GM12878 (cell line): ENCODE measurements around the gene ADAM33. TPM values are rescaled to one million over a fixed set of nuclear protein-coding genes. Genes with fewer than 3 reads are reported as not detected.

ENCODE experiments used
- ATAC-seq: fragments of 200-7000 bp; cut with Tn5 transposase; 3 replicates; pipeline ENCODE4 v1.9.1; 2020; ENCODE audit warnings: mild to moderate bottlenecking, moderate library complexity
- BruUV-seq: library from RNA; stranded (reverse); fragments of 400-500 nt; replicated peaks from 2 replicates; lab custom pipeline; 2021; lab: Mats Ljungman, UMichigan
- CTCF ChIA-PET: fragments of 300-600 bp; sonication (Branson Sonifier 250); formaldehyde crosslinking; extraction: SDS; loops from one replicate; lab custom pipeline; 2021; ENCODE audit warnings: inconsistent platforms; lab: Yijun Ruan, JAX
- POLR2A ChIA-PET: fragments of 350-600 bp; formaldehyde crosslinking; extraction: SDS; loops from one replicate; lab custom pipeline; 2021; ENCODE audit warnings: inconsistent platforms; lab: Charles Lee
- RAD21 ChIA-PET: fragments of 300-600 bp; sonication (Branson Sonifier 250); formaldehyde crosslinking; loops from one replicate; lab custom pipeline; 2023; ENCODE audit warnings: antibody characterized with exemption; ENCODE audit not compliant: unreplicated experiment; lab: Charles Lee
- SMC1A ChIA-PET: fragments of 300-600 bp; sonication (Branson Sonifier 250); formaldehyde crosslinking; loops from one replicate; lab custom pipeline; 2023; ENCODE audit not compliant: unreplicated experiment, uncharacterized antibody; lab: Charles Lee
- DNase-seq: peaks from one replicate; pipeline ENCODE4 v3.0.0-alpha.2; 2011; ENCODE audit warnings: low read depth, low spot score
- FAIRE-seq: peaks from 3 replicates; lab custom pipeline; 2011; peaks lifted over from hg19 to GRCh38; lab: Jason Lieb, UNC
- H2AFZ ChIP-seq: 2 replicates; pipeline ENCODE4 v1.6.0; 2011; ENCODE audit warnings: low read depth, low read length, control low read depth; ENCODE audit not compliant: control insufficient read depth
- H3K27ac ChIP-seq: 2 replicates; pipeline ENCODE4 v1.5.1; 2011; ENCODE audit warnings: control low read depth; ENCODE audit not compliant: control insufficient read depth, insufficient read depth
- H3K27me3 ChIP-seq, 2 experiments: replicated peaks in 1 of 2; 2 replicates each; pipeline versions ENCODE4 v1.6.0 to v1.6.1; 2011; ENCODE audit warnings: low read length in 1 of 2; ENCODE audit not compliant: control insufficient read depth in 2 of 2, insufficient read depth in 2 of 2
- H3K36me3 ChIP-seq, 2 experiments: 2 replicates each; pipeline ENCODE4 v1.5.1; 2011; ENCODE audit warnings: low read length in 1 of 2; ENCODE audit not compliant: control insufficient read depth in 2 of 2, insufficient read depth in 2 of 2
- H3K4me1 ChIP-seq: 2 replicates; pipeline ENCODE4 v1.6.1; 2011; ENCODE audit warnings: mild to moderate bottlenecking, low read length, moderate library complexity, mixed read lengths; ENCODE audit not compliant: control insufficient read depth, insufficient read depth
- H3K4me2 ChIP-seq: 2 replicates; pipeline ENCODE4 v1.6.0; 2011; ENCODE audit warnings: control low read depth; ENCODE audit not compliant: control insufficient read depth, insufficient read depth
- H3K4me3 ChIP-seq: fragments of 200-600 bp; sonication (generic); 2 replicates; pipeline ENCODE4 v1.5.1; 2016
- H3K79me2 ChIP-seq: 2 replicates; pipeline ENCODE4 v1.6.0; 2011; ENCODE audit warnings: low read length; ENCODE audit not compliant: control insufficient read depth, insufficient read depth
- H3K9ac ChIP-seq: 2 replicates; pipeline ENCODE4 v1.8.0; 2011; ENCODE audit warnings: low read length, control low read depth, mixed read lengths; ENCODE audit not compliant: control insufficient read depth, insufficient read depth
- H3K9me3 ChIP-seq: replicated peaks from 3 replicates; pipeline ENCODE4 v1.5.1; 2011; ENCODE audit warnings: mild to moderate bottlenecking, low read length; ENCODE audit not compliant: control insufficient read depth, insufficient read depth
- H4K20me1 ChIP-seq: 2 replicates; pipeline ENCODE4 v1.6.0; 2011; ENCODE audit not compliant: control insufficient read depth, insufficient read depth
- ASH2L ChIP-seq: fragments of 300-600, 200-600 bp; sonication (generic); IDR thresholded peaks from 2 replicates; pipeline ENCODE4 v1.6.1; 2017; ENCODE audit warnings: low read depth, mild to moderate bottlenecking, borderline replicate concordance
- CREM ChIP-seq: IDR thresholded peaks from 2 replicates; pipeline ENCODE4 v1.6.1; 2014; ENCODE audit warnings: antibody characterized with exemption, low read depth
- MLLT1 ChIP-seq: fragments of 450-650 bp; IDR thresholded peaks from 2 replicates; pipeline ENCODE4 v1.6.1; 2016; ENCODE audit warnings: mild to moderate bottlenecking
- MTA3 ChIP-seq: IDR thresholded peaks from 2 replicates; pipeline ENCODE4 v1.6.1; 2012; ENCODE audit warnings: low read length, inconsistent platforms, borderline replicate concordance
- NFXL1 ChIP-seq: fragments of 450-650 bp; IDR thresholded peaks from 2 replicates; pipeline ENCODE4 v1.6.1; 2017; ENCODE audit warnings: antibody characterized with exemption, mild to moderate bottlenecking, borderline replicate concordance
- RB1 ChIP-seq: fragments of 450-650 bp; formaldehyde crosslinking; IDR thresholded peaks from 2 replicates; pipeline ENCODE4 v1.6.1; 2017; ENCODE audit warnings: mild to moderate bottlenecking, borderline replicate concordance
- REST ChIP-seq: IDR thresholded peaks from 2 replicates; pipeline ENCODE4 v1.6.1; 2012; ENCODE audit warnings: mild to moderate bottlenecking, low read depth, low read length
- TARDBP ChIP-seq: IDR thresholded peaks from 2 replicates; pipeline ENCODE4 v1.6.1; 2016; ENCODE audit warnings: borderline replicate concordance
- USF1 ChIP-seq: IDR thresholded peaks from 2 replicates; pipeline ENCODE4 v1.6.1; 2011; ENCODE audit warnings: borderline replicate concordance, low read depth, mild to moderate bottlenecking, moderate library complexity, mixed read lengths, low read length; ENCODE audit not compliant: insufficient read depth; ENCODE audit errors: extremely low read length
- ZNF384 ChIP-seq: IDR thresholded peaks from 2 replicates; pipeline ENCODE4 v1.6.1; 2012; ENCODE audit warnings: low read depth, mild to moderate bottlenecking, low read length, improper control_type of control experiment, borderline replicate concordance
- WGBS: methylation state at CpG from one replicate; pipeline ENCODE4 v1.1.6; 2016; ENCODE audit warnings: low lambda C conversion rate; ENCODE audit not compliant: insufficient replicate concordance, insufficient coverage; ENCODE audit errors: missing lambda C conversion rate; 5-methylcytosine and 5-hydroxymethylcytosine counted together
- in situ Hi-C: fragments of 300-500 bp; cut with MboI; formaldehyde crosslinking; loops from 9 replicates; pipeline ENCODE4 v1.14.3; 2018; ENCODE audit warnings: mixed read lengths
- intact Hi-C: fragments of 100-400 bp; cut with micrococcal nuclease; formaldehyde crosslinking; loops from one replicate; pipeline ENCODE4 v1.14.2; 2022; ENCODE audit not compliant: unreplicated experiment
- polyA plus RNA-seq, 11 experiments: library from polyadenylated mRNA; depleted of rRNA in 4 of 11; unstranded in 6 of 11; stranded (reverse) in 5 of 11; fragments of >200 nt; fragmentation: Nextera tagmentation in 4 of 11; fragmentation: Illumina TruSeq in 1 of 11; extraction: Ambion mirVana in 4 of 11; extraction: Trizol in 1 of 11; gene quantifications; 1 replicate in 1 of 11; 2 replicates in 10 of 11; pipeline versions ENCODE4 v1.2.1 to v1.2.3, GENCODE V29; 2011 to 2016; ENCODE audit warnings: inconsistent platforms in 2 of 11, missing spikeins in 2 of 11, low read depth in 1 of 11
- total RNA-seq, 4 experiments: library from RNA; depleted of rRNA in 3 of 4; stranded (reverse); fragments of >200 nt in 3 of 4; fragmentation: Illumina TruSeq in 1 of 4; extraction: Trizol in 1 of 4; gene quantifications; 2 replicates each; pipeline versions ENCODE4 v1.2.1 to v1.2.3, GENCODE V29; 2013 to 2021

Gene ADAM33
- total and polyA plus RNA-seq, 10 of the 15 experiments (the other 5 are each of a cell fraction or from before 2014, with no cell fraction given) = not detected

GRCh38 chr20:3679749-3680700 is 1.8 kb downstream of the ADAM33 start (continued):
- no peak for TF ChIP-seq REST
- no peak for TF ChIP-seq ZNF384
- TF ChIP-seq TARDBP = no peak

- FAIRE-seq (no peak), DNase-seq (no peak), ATAC-seq (no peak)
- no peak overlapping the region for H2AFZ ChIP-seq
- no peak overlapping the region for H3K4me3 ChIP-seq
- H3K79me2 ChIP-seq = no peaks in the 10 kb centered on the region
- ChIA-PET POLR2A (interaction anchor here (0.8 kb wide), 1 partner anchor 28 kb away, joined by 3 read pairs; no protein-coding TSS in a partner anchor), RAD21 (interaction anchor here (0.6 to 1.0 kb wide), 3 partner anchors 29 to 347 kb away, joined by 3 read pairs; no protein-coding TSS in a partner anchor), CTCF (interaction anchor here (0.6 to 1.0 kb wide), 2 partner anchors 18 to 37 kb away, joined by 3 read pairs; no protein-coding TSS in a partner anchor), SMC1A (interaction anchor here (0.6 kb wide), 1 partner anchor 175 kb away, joined by 3 read pairs; no protein-coding TSS in a partner anchor)
- H3K27ac ChIP-seq = no peak overlapping the region
- in situ Hi-C loops = no loop called here
- no peaks in the 10 kb centered on the region; the same call in 1 of the 2 replicates for H4K20me1 ChIP-seq
- H3K9ac ChIP-seq = no peak overlapping the region
- BruUV-seq = no TSS peak
- WGBS = 37% methylated on average over 14 of the region's 14 CpGs
- H3K4me2 ChIP-seq = no peak overlapping the region
- H3K4me1 ChIP-seq = no peaks in the 10 kb centered on the region; the same call in 1 of the 2 replicates
- H3K9me3 ChIP-seq = no peaks in the 10 kb centered on the region
- intact Hi-C loops = loop anchor here (5.0 kb wide), 1 partner anchor 88 kb away; the partner anchor contains the start of gene ADISSP
- H3K36me3 ChIP-seq = no peaks in the 10 kb centered on the region
- peaks cover 3% of the 10 kb centered on the region in 2 experiments; a peak in 2 of 4 replicates for H3K27me3 ChIP-seq
- TF ChIP-seq RB1 (no peak), MTA3 (no peak), MLLT1 (no peak), NFXL1 (no peak), CREM (no peak), ASH2L (no peak), USF1 (no peak)
Measured at GRCh38 chr20:3678856-3679720, 2.7 kb downstream of the ADAM33 start.
